AG09309 (cell line): Measurements from ENCODE around the gene ATRIP.

ENCODE experiments used
- DNase-seq: peaks from one replicate; pipeline ENCODE4 v3.0.0-alpha.2; 2010; ENCODE audit warnings: low read depth
- H3K4me3 ChIP-seq: 2 replicates; pipeline ENCODE4 v1.5.1; 2011; ENCODE audit warnings: mild to moderate bottlenecking, low read depth, low read length, moderate library complexity; ENCODE audit not compliant: control insufficient read depth
- CTCF ChIP-seq: IDR thresholded peaks from 2 replicates; pipeline ENCODE4 v1.5.1; 2011; ENCODE audit warnings: mild to moderate bottlenecking, low read depth, low read length, inconsistent platforms; ENCODE audit not compliant: insufficient read depth, control insufficient read depth; ENCODE audit errors: missing control alignments

ATRIP gene

GRCh38 chr3:48416091-48416505 is 30.4 kb upstream of the ATRIP start:
- H3K4me3 ChIP-seq, result no peak overlapping the region
- no peak for TF ChIP-seq CTCF
- DNase-seq, result no peak

- no peak for TF ChIP-seq CTCF
- no peak for DNase-seq
- no peak overlapping the region for H3K4me3 ChIP-seq
Measured at GRCh38 chr3:48416546-48416945, 30.0 kb upstream of the ATRIP start.

- TF ChIP-seq CTCF, result no peak
- no peak for DNase-seq
- no peak overlapping the region for H3K4me3 ChIP-seq
Measured at GRCh38 chr3:48417529-48418108, 28.9 kb upstream of the ATRIP start.

- no peak overlapping the region for H3K4me3 ChIP-seq
- no peak for DNase-seq
- TF ChIP-seq CTCF, result no peak
Measured at GRCh38 chr3:48418140-48418539, 28.4 kb upstream of the ATRIP start.

- TF ChIP-seq CTCF, result no peak
- no peak overlapping the region for H3K4me3 ChIP-seq
- no peak for DNase-seq
Measured at GRCh38 chr3:48418651-48419050, 27.9 kb upstream of the ATRIP start.

GRCh38 chr3:48419149-48419548 is 27.4 kb upstream of the ATRIP start:
- DNase-seq, result no peak
- no peak for TF ChIP-seq CTCF

GRCh38 chr3:48419597-48419996 is 26.9 kb upstream of the ATRIP start:
- DNase-seq, result no peak
- no peak overlapping the region for H3K4me3 ChIP-seq
- no peak for TF ChIP-seq CTCF

More at GRCh38 chr3:48419149-48419548, 27.4 kb upstream of the ATRIP start:
- no peak overlapping the region for H3K4me3 ChIP-seq
